HG02870 (cell line): ENCODE measurements around the gene CHST8.

Experiments used
- ATAC-seq: cut with Tn5 transposase; IDR thresholded peaks from one replicate; pipeline ENCODE4 v1.9.1; 2021; ENCODE audit warnings: mild to moderate bottlenecking, moderate library complexity; ENCODE audit not compliant: unreplicated experiment

Gene CHST8

GRCh38 chr19:33671211-33671610 is 49.5 kb downstream of the CHST8 start:
- no peak for ATAC-seq

GRCh38 chr19:33673258-33673875 is 51.6 kb downstream of the CHST8 start:
- no peak for ATAC-seq

- no peak for ATAC-seq
Observed at GRCh38 chr19:33673996-33674625, 52.4 kb downstream of the CHST8 start.

- ATAC-seq = no peak
Observed at GRCh38 chr19:33674626-33675367, 53.0 kb downstream of the CHST8 start.

GRCh38 chr19:33675501-33676124 is 53.9 kb downstream of the CHST8 start:
- ATAC-seq = no peak

- ATAC-seq = no peak
Observed at GRCh38 chr19:33676999-33677665, 55.4 kb downstream of the CHST8 start.

- no peak for ATAC-seq
Observed at GRCh38 chr19:33677745-33678426, 56.1 kb downstream of the CHST8 start.

GRCh38 chr19:33678796-33679585 is 57.2 kb downstream of the CHST8 start:
- no peak for ATAC-seq

- no peak for ATAC-seq
Observed at GRCh38 chr19:33679696-33680095, 57.9 kb downstream of the CHST8 start.

- ATAC-seq = no peak
Observed at GRCh38 chr19:33681081-33681680, 59.4 kb downstream of the CHST8 start.

GRCh38 chr19:33683881-33684537 is 62.3 kb downstream of the CHST8 start:
- ATAC-seq = no peak

GRCh38 chr19:33684538-33685232 is 62.9 kb downstream of the CHST8 start:
- ATAC-seq = no peak

- no peak for ATAC-seq
Observed at GRCh38 chr19:33685541-33685940, 63.8 kb downstream of the CHST8 start.

GRCh38 chr19:33686262-33686661 is 64.5 kb downstream of the CHST8 start:
- no peak for ATAC-seq

GRCh38 chr19:33686687-33687480 is 65.1 kb downstream of the CHST8 start:
- no peak for ATAC-seq

GRCh38 chr19:33687481-33688170 is 65.9 kb downstream of the CHST8 start:
- ATAC-seq = no peak
